Measurements from ENCODE around the gene TDRD9.
"Not testable (repeated sequence)": the region's sequence is repeated elsewhere in the genome, so short reads cannot be mapped to it uniquely, and the experiment has no call there.

TDRD9 gene

GRCh38 chr14:103889002-103889312 is 39.3 kb upstream of the TDRD9 start:
- not testable (repeated sequence) for H3K4me3 Mint-ChIP-seq; DNase-seq (ENCODE audit: low spot score in 2 of 2); H3K36me3 Mint-ChIP-seq; H3K9me3 Mint-ChIP-seq; ATAC-seq (ENCODE audit: low read depth); H3K27ac Mint-ChIP-seq; H3K27me3 Mint-ChIP-seq; H3K4me1 Mint-ChIP-seq

GRCh38 chr14:103889313-103890051 is 38.8 kb upstream of the TDRD9 start:
- no peak overlapping the region for H3K4me3 Mint-ChIP-seq
- no peaks in the 10 kb centered on the region for H3K4me1 Mint-ChIP-seq
- ATAC-seq (ENCODE audit: low read depth) (no peak), DNase-seq (ENCODE audit: low spot score in 2 of 2) (no peak)
- H3K36me3 Mint-ChIP-seq: no peaks in the 10 kb centered on the region
- no peaks in the 10 kb centered on the region for H3K9me3 Mint-ChIP-seq
- no peak overlapping the region for H3K27ac Mint-ChIP-seq
- H3K27me3 Mint-ChIP-seq: no peaks in the 10 kb centered on the region

- no peak for ATAC-seq (ENCODE audit: low read depth)
- H3K27me3 Mint-ChIP-seq: no peaks in the 10 kb centered on the region
- no peaks in the 10 kb centered on the region for H3K36me3 Mint-ChIP-seq
Measured at GRCh38 chr14:103890052-103890371, 38.2 kb upstream of the TDRD9 start.

GRCh38 chr14:103890821-103891666 is 37.2 kb upstream of the TDRD9 start:
- no peak overlapping the region for H3K4me3 Mint-ChIP-seq
- no peaks in the 10 kb centered on the region for H3K9me3 Mint-ChIP-seq
- H3K36me3 Mint-ChIP-seq: no peaks in the 10 kb centered on the region
- DNase-seq (ENCODE audit: low spot score in 2 of 2) (no peak), ATAC-seq (ENCODE audit: low read depth) (no peak)
- no peaks in the 10 kb centered on the region for H3K27me3 Mint-ChIP-seq
- no peak overlapping the region for H3K27ac Mint-ChIP-seq
- H3K4me1 Mint-ChIP-seq: no peaks in the 10 kb centered on the region

More at GRCh38 chr14:103890052-103890371, 38.2 kb upstream of the TDRD9 start:
- H3K27ac Mint-ChIP-seq: no peak overlapping the region
- H3K9me3 Mint-ChIP-seq: no peaks in the 10 kb centered on the region
- H3K4me1 Mint-ChIP-seq: no peaks in the 10 kb centered on the region
- no peak overlapping the region for H3K4me3 Mint-ChIP-seq
- no peak for DNase-seq (ENCODE audit: low spot score in 2 of 2)

- ATAC-seq (ENCODE audit: low read depth): no peak
Measured at GRCh38 chr14:103891667-103892215, 36.5 kb upstream of the TDRD9 start.

GRCh38 chr14:103892247-103892646 is 36.0 kb upstream of the TDRD9 start:
- no peak overlapping the region for H3K4me3 Mint-ChIP-seq
- H3K9me3 Mint-ChIP-seq: no peaks in the 10 kb centered on the region

More at GRCh38 chr14:103891667-103892215, 36.5 kb upstream of the TDRD9 start:
- peaks cover 4% of the 10 kb centered on the region for H3K27me3 Mint-ChIP-seq
- H3K4me1 Mint-ChIP-seq: no peaks in the 10 kb centered on the region
- H3K27ac Mint-ChIP-seq: no peak overlapping the region
- no peak overlapping the region for H3K4me3 Mint-ChIP-seq
- no peak for DNase-seq (ENCODE audit: low spot score in 2 of 2)
- H3K36me3 Mint-ChIP-seq: no peaks in the 10 kb centered on the region
- H3K9me3 Mint-ChIP-seq: no peaks in the 10 kb centered on the region

GRCh38 chr14:103894034-103894722 is 34.1 kb upstream of the TDRD9 start:
- Mint-ChIP-seq H3K27ac (no peak overlapping the region), H3K36me3 (no peaks in the 10 kb centered on the region), H3K4me3 (no peak overlapping the region), H3K9me3 (no peaks in the 10 kb centered on the region), H3K27me3 (peaks cover 4% of the 10 kb centered on the region), H3K4me1 (no peaks in the 10 kb centered on the region)
- DNase-seq (ENCODE audit: low spot score in 2 of 2): no peak
- ATAC-seq (ENCODE audit: low read depth): no peak

More at GRCh38 chr14:103892247-103892646, 36.0 kb upstream of the TDRD9 start:
- no peaks in the 10 kb centered on the region for H3K36me3 Mint-ChIP-seq
- H3K4me1 Mint-ChIP-seq: no peaks in the 10 kb centered on the region
- no peak for ATAC-seq (ENCODE audit: low read depth)
- peaks cover 4% of the 10 kb centered on the region for H3K27me3 Mint-ChIP-seq
- no peak overlapping the region for H3K27ac Mint-ChIP-seq
- no peak for DNase-seq (ENCODE audit: low spot score in 2 of 2)

- H3K4me3 Mint-ChIP-seq: no peak overlapping the region
- H3K36me3 Mint-ChIP-seq: no peaks in the 10 kb centered on the region
- DNase-seq (ENCODE audit: low spot score in 2 of 2): no peak
- ATAC-seq (ENCODE audit: low read depth): no peak
- H3K4me1 Mint-ChIP-seq: no peaks in the 10 kb centered on the region
- H3K27me3 Mint-ChIP-seq: peaks cover 4% of the 10 kb centered on the region
- no peak overlapping the region for H3K27ac Mint-ChIP-seq
- no peaks in the 10 kb centered on the region for H3K9me3 Mint-ChIP-seq
Measured at GRCh38 chr14:103894723-103895059, 33.6 kb upstream of the TDRD9 start.

- no peaks in the 10 kb centered on the region for H3K9me3 Mint-ChIP-seq
- peaks cover 4% of the 10 kb centered on the region for H3K4me1 Mint-ChIP-seq
- H3K27ac Mint-ChIP-seq: no peak overlapping the region
- ATAC-seq (ENCODE audit: low read depth) (no peak), DNase-seq (ENCODE audit: low spot score in 2 of 2) (no peak)
- H3K4me3 Mint-ChIP-seq: no peak overlapping the region
- H3K27me3 Mint-ChIP-seq: peaks cover 6% of the 10 kb centered on the region
- H3K36me3 Mint-ChIP-seq: no peaks in the 10 kb centered on the region
Measured at GRCh38 chr14:103896578-103896977, 31.7 kb upstream of the TDRD9 start.

GRCh38 chr14:103897075-103897947 is 30.9 kb upstream of the TDRD9 start:
- no peak overlapping the region for H3K4me3 Mint-ChIP-seq
- no peaks in the 10 kb centered on the region for H3K9me3 Mint-ChIP-seq
- peaks cover 6% of the 10 kb centered on the region for H3K27me3 Mint-ChIP-seq
- H3K4me1 Mint-ChIP-seq: peaks cover 4% of the 10 kb centered on the region
- ATAC-seq (ENCODE audit: low read depth) (no peak), DNase-seq (ENCODE audit: low spot score in 2 of 2) (no peak)
- H3K36me3 Mint-ChIP-seq: no peaks in the 10 kb centered on the region
- no peak overlapping the region for H3K27ac Mint-ChIP-seq

- DNase-seq (ENCODE audit: low spot score in 2 of 2) (no peak), ATAC-seq (ENCODE audit: low read depth) (no peak)
- H3K4me1 Mint-ChIP-seq: peaks cover 4% of the 10 kb centered on the region
- no peak overlapping the region for H3K4me3 Mint-ChIP-seq
- H3K27me3 Mint-ChIP-seq: peaks cover 6% of the 10 kb centered on the region
- no peaks in the 10 kb centered on the region for H3K9me3 Mint-ChIP-seq
- H3K36me3 Mint-ChIP-seq: no peaks in the 10 kb centered on the region
- H3K27ac Mint-ChIP-seq: no peak overlapping the region
Measured at GRCh38 chr14:103898204-103898603, 30.1 kb upstream of the TDRD9 start.

GRCh38 chr14:103898711-103899110 is 29.5 kb upstream of the TDRD9 start:
- no peak for ATAC-seq (ENCODE audit: low read depth)
- Mint-ChIP-seq H3K27ac (no peak overlapping the region), H3K27me3 (peaks cover 6% of the 10 kb centered on the region), H3K4me3 (no peak overlapping the region), H3K36me3 (no peaks in the 10 kb centered on the region), H3K9me3 (no peaks in the 10 kb centered on the region), H3K4me1 (peaks cover 4% of the 10 kb centered on the region)
- no peak for DNase-seq (ENCODE audit: low spot score in 2 of 2)

GRCh38 chr14:103899316-103899715 is 28.9 kb upstream of the TDRD9 start:
- peaks cover 4% of the 10 kb centered on the region for H3K4me1 Mint-ChIP-seq
- H3K9me3 Mint-ChIP-seq: no peaks in the 10 kb centered on the region
- peaks cover 8% of the 10 kb centered on the region for H3K27me3 Mint-ChIP-seq
- H3K27ac Mint-ChIP-seq: no peak overlapping the region
- DNase-seq (ENCODE audit: low spot score in 2 of 2): no peak
- no peaks in the 10 kb centered on the region for H3K36me3 Mint-ChIP-seq
- no peak for ATAC-seq (ENCODE audit: low read depth)
- H3K4me3 Mint-ChIP-seq: no peak overlapping the region

Data from memory B cell (primary cell).